Jurkat, Clone E6-1 (cell line): ENCODE results near the gene HGFAC.

ENCODE experiments used
- DNase-seq: peaks from one replicate; pipeline ENCODE4 v3.0.0-alpha.2; 2011; ENCODE audit warnings: low read depth, low spot score
- H3K4me3 ChIP-seq: 2 replicates; pipeline ENCODE4 v1.5.1; 2011; ENCODE audit warnings: mild to moderate bottlenecking, low read length, control low read depth, moderate library complexity

The HGFAC gene

GRCh38 chr4:3422241-3422801, 19.4 kb upstream of the HGFAC start:
- no peak overlapping the region for H3K4me3 ChIP-seq
- no peak for DNase-seq

- no peak overlapping the region for H3K4me3 ChIP-seq
- DNase-seq: no peak
Measured at GRCh38 chr4:3422808-3423297, 18.9 kb upstream of the HGFAC start.

GRCh38 chr4:3423406-3423805, 18.4 kb upstream of the HGFAC start:
- no peak overlapping the region for H3K4me3 ChIP-seq
- DNase-seq: no peak

- DNase-seq: no peak
- no peak overlapping the region for H3K4me3 ChIP-seq
Measured at GRCh38 chr4:3423952-3424351, 17.8 kb upstream of the HGFAC start.

- no peak overlapping the region for H3K4me3 ChIP-seq
- no peak for DNase-seq
Measured at GRCh38 chr4:3424522-3425095, 17.2 kb upstream of the HGFAC start.

DNA sequence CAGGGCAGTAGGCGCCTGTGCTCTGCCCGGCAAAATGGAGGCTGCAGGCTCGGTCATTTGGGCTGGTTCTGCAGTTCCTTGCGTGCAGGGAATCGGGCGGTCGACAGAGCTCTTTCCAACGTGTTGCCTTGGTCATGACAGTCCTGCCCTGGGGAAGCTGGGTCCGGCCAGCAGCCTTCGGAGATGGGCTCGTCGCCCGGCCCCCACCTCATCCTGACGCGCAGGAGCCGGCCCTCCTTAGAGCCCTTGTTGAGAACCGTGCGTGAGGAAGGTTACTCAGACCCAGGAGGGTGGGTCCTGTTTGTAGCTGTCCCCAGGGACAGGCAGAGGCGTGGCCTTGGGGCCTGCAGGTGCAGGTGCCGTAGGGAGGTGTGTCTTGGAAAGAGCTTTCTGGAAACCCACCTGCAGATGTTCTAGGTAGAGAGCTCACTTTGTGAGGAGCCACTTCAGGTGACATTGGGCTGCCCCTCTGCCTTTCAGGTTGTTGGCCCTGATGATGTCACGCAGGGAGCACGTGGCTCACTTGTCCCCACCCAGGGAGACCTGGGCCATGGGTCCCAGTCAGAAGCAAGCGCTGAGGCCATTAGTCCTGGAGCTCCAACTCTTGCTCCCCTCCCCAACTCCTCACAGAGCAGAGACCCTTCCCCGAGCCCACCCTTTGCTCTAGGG, 15.2 kb upstream of the HGFAC start:
- H3K4me3 ChIP-seq: no peak overlapping the region
- DNase-seq: no peak

- no peak overlapping the region for H3K4me3 ChIP-seq
Measured at GRCh38 chr4:3427134-3427476, 14.7 kb upstream of the HGFAC start.

DNA sequence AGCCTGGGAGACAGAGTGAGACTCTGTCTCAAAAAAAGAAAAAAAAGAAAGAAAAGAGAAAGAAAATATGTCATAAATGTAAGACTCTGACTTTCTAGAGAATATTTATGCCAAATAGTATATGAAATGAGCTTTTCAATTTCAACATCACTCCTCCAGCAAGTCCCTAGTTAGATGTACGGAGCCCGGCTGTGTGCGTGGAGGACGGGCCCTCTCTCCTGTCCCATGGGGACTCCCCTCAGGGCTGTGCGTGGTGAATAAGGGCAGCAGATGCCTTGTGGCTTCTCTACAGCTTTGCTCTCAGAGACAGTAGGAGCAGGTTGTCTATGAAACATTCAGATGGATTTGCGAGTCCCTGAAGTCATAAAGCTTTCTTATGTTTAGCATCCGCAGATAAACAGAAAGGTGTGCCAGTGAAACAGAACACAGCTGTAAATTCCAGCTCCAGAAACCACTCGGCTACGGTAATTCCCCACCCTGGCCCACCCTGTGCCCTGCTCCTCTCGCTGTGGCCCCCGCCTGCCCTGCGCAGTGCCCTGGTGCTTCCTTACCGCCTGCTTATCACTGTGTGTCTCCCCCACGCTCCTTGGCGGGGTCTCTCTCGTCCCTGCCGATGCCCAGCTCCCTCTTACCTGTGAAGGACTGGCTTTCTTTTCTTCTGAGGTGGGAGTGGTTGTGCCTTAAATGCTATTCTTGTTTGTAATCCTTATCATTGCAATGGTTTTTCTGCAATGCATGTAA, 13.9 kb upstream of the HGFAC start:
- no peak for DNase-seq
- no peak overlapping the region for H3K4me3 ChIP-seq

More at GRCh38 chr4:3427134-3427476, 14.7 kb upstream of the HGFAC start:
- no peak for DNase-seq

GRCh38 chr4:3429651-3430050, 12.1 kb upstream of the HGFAC start:
- no peak overlapping the region for H3K4me3 ChIP-seq
- no peak for DNase-seq

GRCh38 chr4:3430524-3430923, 11.2 kb upstream of the HGFAC start:
- DNase-seq: no peak
- no peak overlapping the region for H3K4me3 ChIP-seq

DNA sequence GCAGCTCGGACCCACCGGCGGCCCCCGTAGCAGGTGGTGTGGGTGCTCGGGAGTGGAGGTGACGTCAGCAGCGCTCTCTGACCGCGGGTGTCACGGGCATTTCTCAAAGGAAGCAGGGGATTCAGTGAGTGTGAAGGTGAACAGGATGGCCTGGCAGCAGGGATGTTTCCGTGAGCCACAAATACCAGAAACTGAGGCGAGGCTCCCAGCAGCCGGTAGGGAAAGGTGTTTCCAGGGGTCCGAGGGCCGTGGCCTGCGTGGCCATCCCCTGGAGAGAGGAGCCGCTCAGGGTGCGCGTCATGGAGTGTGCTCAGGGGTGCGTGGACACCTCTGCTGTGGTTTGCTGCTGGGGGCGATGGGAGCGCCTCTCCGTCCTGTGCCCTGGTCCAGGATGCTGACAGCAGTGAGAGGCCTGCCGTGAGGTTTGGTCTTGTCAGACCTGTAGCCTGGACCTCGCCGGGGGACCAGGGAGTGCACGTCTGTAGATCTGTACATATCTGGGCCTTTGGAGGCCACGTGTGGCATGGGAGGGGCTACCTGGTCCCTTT, 10.2 kb upstream of the HGFAC start:
- no peak for DNase-seq
- no peak overlapping the region for H3K4me3 ChIP-seq

DNA sequence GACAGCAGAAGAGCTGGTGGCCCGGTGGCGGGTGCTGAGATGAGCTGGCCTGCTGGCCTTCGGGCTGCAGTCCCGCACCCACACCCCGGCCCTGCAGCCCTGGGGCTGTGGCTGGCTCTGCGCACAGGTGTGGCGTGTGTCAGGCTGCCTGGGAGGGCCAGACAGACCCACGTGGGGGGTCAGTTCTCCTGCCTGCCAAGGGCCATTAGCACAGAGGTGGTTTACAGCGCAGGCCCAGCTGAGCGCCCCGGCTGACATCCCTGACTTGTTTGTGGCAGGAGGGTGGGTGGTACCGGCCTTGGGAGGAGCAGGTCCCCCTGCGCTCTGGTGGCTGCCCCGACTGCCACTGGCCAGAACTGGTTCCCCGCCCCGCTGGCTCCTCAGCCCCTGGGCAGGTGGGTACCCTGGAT, 9.4 kb upstream of the HGFAC start:
- H3K4me3 ChIP-seq: no peak overlapping the region
- no peak for DNase-seq

- no peak overlapping the region for H3K4me3 ChIP-seq
- DNase-seq: no peak
Measured at GRCh38 chr4:3433138-3433869, 8.5 kb upstream of the HGFAC start.

GRCh38 chr4:3434881-3435685, 6.7 kb upstream of the HGFAC start:
- DNase-seq: no peak
- no peak overlapping the region for H3K4me3 ChIP-seq

DNA sequence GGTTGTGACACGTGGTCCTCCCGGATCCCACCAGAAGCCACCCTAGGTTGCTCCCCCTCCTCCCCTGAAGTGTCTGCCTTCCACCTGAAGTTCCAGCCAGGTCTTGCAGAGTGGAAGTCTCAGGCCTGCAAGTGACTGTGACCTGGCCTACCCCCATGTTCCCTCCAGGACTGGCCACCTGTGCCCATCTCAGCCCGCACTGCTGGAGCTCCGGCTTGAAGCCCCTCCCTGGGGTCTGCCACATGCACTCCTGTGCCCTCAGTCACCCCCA, 6.1 kb upstream of the HGFAC start:
- no peak for DNase-seq
- no peak overlapping the region for H3K4me3 ChIP-seq

- H3K4me3 ChIP-seq: no peak overlapping the region
- DNase-seq: no peak
Measured at GRCh38 chr4:3436048-3436797, 5.5 kb upstream of the HGFAC start.

- H3K4me3 ChIP-seq: no peak overlapping the region
- no peak for DNase-seq
Measured at GRCh38 chr4:3436798-3437581, 4.8 kb upstream of the HGFAC start.
